SIG-M5 treated with dmso at 0.1 percent for 504 hours (cell line): ENCODE results near the gene VAMP2.

ENCODE experiments used
- DNase-seq: peaks from one replicate; lab custom pipeline; 2025; ENCODE audit not compliant: unreplicated experiment; lab: John Stamatoyannopoulos, UW

Gene VAMP2

DNA sequence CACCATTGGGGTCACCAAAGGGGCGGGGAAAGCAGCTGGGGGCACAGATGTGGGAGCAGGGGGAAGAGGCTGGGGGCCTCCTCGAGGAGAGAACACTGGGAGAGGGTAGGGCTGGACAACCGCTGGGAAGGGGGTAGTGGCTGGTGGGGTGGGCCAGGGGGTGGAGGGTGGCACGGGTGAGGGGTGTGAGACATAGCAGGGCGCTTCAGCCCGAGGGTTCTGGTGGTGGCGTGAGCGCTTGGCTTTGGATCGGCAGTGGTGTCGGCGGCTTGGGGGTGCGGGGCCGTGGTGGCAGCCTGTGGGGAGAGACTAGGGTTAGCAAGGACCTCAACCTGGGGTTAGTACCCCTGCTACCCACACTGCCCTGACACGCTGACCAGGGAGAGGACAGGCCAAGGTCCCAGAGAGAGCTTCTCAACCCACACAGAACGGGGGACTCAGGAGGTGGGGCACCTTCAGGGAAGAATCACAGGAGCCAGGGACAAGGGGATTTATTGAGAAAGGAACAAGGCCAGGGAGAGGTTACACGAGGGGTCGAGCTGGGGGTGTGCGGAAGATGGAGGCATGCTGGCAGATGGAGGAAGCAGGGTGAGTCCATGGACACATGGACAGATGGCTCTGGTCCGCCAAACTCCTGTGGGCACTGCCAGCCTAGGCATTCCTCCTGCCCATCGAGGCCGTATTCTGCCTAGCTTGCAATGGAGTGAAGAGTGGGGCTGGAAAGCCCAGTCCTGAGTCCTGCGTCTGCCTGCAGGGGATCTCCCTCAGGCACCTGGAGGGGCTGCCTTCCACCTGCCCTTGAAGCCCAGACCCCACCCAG is 19.0 kb downstream of the VAMP2 start:
- DNase-seq: no peak

DNA sequence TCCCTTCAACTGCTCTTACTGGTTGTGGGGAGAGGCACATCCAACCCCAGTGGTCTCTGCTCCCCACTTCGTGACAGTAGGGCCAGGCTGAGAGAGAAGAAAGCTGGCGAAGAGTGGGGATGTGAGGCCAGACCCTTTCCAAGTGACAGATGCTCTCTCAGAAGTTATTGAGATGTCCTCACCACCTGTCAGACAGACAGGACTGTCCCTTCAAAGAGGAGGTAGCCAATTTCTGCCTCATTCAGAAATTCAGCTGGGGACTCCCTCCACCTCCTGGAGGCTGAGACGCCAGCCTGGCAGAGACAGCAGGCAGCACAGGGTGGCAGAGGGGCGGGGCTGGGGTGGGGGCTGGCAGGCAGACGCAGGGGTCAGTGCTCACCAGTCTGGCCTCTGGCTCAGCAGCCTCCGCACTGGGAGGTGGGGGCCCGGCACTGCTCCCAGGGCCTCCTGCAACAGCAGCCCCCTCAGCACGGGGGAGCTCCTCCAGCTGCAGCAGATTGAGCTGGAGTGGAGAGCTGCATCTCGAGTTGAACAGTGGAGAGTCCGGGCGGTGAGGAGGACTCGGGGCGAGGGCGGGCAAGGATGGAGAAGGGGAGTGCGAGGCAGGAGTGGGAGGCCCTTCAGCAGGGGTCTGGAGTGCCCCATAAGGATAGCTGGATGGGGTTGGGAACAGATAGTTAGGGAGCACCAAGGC is 19.7 kb downstream of the VAMP2 start:
- DNase-seq: no peak

DNA sequence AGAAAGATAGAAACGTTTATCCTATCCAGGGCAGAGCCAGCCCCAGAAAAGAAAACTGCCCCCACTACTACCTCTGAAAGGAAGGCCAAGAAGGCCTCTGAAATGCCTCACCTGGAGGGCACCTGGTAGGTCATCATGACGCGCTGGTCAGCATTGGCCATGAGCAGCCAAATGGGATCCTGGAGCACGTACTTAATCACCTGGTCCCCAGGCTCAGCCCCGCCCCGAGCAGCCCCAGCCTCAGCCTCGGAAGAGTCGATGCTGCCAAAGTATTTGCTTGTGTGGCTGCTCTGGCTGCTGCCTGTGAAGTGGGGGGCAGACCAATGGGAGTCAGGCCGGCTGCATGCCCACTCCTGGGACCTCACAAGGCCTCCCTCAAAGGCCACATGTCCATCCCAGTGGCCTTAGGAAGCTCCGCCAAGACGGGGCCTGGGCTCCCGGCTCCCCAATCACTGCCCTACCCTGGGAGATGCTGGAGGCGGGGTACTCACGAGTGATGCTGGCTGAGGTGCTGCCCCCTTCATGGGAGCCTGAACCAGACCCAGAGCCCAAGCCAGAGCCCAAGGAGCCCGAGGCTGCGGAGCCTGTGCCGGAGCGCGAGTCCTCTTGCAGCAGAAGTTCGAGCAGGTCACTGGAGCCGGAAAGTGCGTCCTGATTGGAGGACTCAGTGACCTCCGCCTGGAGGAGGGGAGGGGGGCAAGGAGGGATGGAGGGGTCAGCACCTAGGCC is 20.4 kb downstream of the VAMP2 start:
- no peak for DNase-seq

DNA sequence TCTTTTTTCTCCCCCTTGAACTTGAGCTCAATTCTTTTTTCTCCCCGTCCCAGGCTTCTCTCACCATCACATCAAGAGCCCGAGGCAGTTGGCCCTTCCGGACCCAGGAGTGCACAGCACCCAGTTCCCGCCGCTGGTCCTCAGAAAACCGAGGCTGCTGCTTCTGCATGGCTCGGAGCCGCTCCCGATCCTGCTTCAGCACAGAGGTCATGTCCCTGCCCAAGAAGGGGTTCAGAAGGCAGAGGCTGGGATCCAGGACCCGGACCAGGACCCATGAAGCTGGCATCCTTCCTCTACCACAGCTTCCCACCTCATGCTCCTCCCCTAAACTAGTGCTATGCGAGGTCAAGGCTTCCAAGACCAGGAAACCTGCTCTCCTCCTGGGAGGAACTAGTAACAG is 21.0 kb downstream of the VAMP2 start:
- no peak for DNase-seq

DNA sequence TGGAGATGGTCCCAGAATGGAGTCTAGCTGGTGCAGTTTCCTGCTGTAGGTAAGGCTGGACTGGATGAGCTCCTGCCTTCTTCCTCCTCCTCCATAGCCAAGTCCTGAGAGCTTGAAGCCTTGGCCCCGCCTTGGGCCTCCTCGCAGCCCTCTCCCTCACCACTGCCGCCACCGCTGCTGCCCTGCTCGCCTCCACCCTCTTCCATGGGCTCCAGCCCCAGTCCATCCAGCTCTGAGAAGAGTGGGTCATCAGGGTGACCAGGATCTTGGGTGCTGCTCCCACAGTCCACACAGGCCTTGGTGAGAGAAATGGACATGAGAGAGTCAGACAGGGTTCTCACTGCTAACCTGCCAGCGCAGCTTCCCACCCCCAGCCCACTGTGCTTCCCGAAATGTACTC is 21.7 kb downstream of the VAMP2 start:
- DNase-seq: no peak

DNA sequence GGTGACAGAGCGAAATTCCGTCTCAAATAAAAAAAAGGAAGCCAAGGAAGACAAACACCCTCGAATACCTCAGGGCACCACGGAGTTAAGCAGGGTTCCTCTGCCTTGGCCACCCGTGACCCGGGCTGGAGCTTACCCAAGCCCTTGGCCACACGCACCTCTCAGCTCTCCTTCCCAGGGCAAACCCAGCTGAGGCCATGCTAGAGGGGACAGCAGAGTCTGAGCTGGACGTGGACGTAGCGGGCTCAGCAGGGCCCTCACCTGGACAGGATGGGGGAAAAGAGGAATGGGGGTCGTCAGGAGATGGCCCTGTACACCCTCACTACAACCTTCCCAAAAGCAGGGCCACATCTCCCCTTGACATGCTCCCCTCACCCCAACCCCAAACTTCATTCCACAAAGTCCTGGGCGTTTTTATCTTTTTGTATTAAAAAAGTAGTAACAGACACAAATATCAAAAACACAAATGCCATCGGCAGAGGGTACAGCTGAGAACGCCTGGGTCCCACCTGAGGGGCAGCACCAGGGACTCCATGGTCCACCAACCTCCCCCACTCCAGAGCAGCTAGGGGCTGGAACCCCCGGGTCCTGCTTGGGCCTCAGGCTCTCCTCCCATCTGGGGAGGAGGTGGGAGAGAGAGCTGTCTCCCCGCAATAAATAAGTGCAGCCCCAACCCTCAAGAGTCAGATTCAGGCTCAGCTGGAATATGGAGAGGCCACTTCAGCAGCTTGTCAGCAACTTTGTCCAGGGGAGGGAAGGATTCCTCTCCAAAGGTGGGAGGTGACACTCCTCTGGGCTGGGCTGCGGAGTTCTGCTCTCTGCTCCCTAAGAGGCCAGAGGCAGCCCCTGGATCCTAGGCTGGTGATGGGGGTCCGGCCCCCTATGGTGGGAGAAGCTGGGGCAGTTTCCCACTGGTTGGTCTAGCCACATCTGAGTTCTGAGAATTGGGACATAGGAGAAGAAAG is 22.4 kb downstream of the VAMP2 start:
- no peak for DNase-seq

DNA sequence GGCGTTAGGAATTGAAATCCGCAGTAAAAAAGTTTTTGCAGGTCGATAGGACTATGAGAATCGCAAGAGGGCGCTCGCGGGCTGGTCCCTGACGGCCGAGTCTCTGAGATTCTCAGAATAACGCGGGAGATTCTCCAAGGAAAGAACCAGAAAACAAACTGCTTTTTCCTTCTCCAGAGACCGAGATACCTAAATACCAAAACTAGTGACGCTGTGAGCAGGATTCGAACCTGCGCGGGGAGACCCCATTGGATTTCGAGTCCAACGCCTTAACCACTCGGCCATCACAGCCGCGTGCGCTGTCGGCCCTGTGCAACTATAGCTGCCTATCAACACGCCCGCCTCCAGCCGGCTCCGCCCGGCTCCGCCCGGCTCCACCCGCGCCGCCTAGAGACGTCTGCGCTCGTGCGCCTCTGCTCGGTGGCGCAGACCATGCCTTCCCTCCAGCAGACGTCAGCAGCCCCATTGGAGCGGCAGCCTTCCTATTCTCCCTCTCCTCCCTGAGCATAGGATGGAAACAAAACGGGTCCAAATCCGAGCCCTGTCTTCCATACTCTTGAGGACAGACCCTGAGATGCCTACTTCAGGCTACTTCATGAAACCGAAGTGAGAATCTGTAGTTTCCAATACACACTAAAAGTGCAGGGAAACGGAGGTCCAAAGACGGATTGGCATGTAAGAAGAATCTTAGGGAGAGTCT is 23.9 kb downstream of the VAMP2 start:
- peak; percentile 93 for DNase-seq

DNA sequence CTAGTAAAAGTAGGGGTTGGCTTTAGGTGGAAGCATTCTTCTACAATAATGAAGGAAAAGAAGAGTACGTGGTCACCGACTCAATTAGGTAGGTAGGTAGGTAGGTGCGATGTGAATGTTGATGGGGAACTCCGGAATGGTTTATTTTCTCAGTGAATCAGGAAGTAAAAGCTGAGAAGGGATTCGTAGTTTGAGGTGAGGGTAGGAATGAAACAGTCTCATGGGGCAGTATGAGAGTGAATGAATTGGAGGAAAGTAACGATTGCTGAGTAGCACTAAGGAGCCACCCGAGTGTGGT is 24.4 kb downstream of the VAMP2 start:
- DNase-seq: no peak

DNA sequence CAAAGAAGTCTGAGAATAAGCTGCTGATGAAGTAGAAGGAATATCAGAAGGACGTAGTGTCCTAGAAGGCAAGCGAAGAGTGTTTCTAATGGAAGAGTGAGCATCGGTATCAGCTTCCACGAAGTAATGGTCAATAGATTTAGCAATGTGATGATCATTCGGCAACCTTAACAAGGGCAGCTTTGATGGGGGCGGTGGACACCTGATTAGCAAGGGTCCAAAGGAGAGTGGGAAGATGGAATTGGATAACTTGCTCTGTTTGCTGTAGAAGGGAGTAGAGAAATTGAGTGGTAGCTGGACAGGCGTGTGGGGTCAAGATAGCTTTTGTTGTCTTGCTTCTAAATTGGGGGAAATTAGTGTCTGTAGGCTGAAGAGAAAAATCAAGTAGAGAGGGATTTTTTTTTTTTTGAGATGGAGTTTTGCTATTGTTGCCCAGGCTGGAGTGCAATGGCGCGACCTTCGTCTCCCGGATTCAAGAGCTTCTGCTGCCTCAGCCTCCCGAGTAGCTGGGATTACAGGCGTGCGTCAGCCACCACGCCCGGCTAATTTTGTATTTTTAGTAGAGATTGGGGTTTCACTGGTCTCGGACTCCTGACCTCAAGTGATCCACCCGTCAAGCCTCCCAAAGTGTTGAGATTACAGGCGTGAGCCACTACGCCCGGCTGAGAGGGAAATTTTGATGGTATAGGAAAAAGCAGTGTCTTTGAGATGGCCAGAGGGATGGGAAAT is 24.9 kb downstream of the VAMP2 start:
- no peak for DNase-seq

DNA sequence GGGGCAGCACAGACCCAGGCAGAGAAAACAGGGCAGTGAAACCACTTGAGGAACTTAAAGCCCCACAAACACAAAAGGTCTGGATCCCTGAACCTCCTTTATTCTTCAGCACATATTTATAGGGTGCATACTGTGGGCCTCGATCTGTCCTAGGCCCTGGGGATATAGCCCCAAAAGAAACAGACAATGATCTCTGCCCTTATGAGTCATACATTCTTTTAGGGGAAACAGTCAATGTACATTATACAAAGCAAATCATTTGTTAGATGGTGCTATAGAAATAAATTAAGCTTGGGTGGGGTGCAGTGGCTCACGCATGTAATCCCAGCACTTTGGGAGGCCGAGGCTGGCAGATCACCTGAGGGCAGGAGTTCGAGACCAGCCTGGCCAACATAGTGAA is 28.8 kb downstream of the VAMP2 start:
- no peak for DNase-seq

DNA sequence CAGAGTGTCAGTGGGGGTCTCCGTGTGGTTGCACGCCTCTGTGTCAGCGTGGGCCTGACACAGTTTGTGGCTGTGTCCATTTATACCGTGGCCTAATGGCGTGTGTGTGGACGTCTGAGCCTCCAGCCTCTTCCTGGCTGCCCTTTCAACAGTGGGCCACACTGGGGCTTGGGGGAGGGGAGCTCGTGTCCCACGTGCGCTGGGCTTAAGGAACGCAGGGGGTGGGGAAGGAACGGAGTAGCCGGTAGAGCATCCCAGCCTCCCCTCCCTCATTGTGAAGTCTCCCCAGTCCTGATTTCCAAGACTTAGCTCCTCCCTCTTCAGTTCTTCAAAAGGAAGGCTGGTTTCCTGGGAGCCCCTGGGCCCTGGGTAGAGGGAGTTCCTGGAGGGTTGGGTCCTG is 29.3 kb downstream of the VAMP2 start:
- no peak for DNase-seq

DNA sequence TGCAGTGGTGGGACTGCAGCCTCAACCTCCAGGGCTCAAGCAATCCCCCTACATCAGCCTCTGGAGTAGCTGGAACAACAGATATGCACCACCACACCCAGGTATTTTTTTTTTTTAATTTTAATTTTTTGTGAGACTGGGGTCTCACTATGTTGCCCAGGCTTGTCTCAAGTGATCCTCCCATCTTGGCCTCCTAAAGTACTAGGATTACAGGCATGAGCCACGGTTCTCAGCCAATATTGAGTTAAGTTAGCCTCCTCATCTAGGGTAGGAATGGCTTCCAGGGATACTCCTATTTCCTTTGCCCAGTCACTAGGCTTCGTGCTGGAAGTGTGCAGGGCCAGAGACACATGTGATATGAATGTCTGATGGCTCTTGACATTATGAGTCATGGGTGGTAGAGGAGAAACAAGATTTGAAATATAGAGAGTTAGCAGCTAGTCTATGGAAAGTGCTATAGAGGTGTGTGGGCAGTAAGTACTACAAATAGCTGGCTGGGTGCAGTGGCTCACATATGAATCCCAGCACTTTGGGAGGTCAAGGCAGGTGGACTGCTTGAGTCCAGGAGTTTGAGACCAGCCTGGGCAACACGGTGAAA is 30.8 kb downstream of the VAMP2 start:
- no peak for DNase-seq

DNA sequence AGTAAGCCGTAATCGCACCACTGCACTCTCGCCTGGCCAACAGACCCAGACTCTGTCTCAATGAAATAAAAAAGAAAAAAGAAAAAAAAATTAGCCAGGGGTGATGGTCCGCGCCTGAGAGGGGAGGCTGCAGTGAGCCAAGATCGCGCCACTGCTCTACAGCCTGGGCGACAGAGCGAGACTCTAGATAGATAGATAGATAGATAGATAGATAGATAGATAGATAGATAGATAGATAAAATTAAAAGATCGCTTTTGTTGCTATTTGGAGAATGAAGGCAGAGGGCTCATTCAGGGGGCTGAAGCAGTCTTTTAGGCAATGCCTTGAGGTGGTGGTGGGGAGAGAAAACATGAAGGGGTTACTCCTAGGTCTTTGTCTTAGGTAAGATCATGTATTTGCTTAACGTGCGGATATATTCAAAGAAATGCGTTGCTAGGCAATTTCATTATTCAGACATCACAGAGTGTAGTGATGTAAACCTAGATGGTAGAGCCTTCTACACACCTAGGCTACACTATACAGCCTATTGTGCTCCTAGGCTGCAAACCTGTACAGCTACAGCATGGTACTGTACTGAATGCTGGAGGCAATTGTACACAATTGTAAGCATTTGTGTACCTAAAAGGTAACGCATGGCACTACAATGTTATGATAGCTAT is 34.5 kb downstream of the VAMP2 start:
- no peak for DNase-seq

DNA sequence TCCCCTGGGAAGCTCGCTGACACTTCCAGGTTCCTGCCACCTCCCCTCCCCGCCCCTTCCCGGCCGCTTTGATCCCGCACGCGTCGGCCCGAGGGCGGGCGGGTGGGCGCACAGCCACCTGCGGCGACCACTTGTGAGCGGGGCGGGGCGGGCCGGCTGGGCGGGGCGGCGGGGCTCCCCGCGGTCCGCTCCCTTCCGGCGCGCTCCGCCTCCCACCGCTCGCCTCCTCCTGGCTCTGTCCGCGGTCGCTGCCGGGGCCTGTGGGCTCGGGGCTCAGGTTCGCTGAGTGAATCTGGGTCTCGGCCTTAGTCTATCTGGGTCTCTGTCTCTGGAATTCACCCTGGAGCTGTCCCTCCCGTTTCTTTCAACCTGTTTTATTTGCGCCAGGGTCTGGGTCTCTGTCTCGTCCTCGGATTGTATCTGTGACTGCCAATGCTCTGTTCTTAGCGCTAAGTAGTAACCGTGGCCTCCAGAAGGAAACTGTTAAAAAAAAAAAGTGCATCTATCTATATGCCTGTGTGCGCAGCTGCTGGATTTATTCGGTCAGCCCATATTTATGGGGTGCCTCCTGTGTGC is 36.2 kb downstream of the VAMP2 start:
- peak; percentile 22 for DNase-seq

DNA sequence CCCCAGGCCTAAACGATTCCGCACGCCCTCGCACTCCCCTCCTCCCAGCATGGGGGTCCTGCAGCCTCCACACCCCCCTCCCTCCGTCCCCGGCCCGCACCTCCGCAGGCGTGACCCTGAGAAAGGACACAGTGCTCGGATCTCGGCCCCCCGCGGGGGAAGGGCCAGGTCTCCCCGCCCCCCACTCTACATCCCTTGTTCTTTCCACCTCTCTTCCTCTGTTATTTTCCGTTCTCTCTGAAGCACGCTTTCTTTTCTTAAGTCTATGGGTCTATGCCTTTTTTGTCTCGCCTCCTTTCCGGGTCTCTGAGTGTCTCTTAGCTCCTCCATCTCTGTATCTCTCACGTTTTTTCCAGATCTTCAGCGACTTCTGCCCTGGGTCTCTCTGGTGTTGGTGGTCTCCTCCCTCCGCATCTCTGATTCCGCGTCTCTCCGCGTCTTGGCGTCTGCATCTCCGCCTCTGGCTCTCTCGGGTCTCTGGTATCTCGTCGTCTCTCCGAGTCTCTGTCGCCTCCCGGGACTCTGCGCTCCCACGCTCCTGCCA is 36.7 kb downstream of the VAMP2 start:
- DNase-seq: peak; percentile 45

DNA sequence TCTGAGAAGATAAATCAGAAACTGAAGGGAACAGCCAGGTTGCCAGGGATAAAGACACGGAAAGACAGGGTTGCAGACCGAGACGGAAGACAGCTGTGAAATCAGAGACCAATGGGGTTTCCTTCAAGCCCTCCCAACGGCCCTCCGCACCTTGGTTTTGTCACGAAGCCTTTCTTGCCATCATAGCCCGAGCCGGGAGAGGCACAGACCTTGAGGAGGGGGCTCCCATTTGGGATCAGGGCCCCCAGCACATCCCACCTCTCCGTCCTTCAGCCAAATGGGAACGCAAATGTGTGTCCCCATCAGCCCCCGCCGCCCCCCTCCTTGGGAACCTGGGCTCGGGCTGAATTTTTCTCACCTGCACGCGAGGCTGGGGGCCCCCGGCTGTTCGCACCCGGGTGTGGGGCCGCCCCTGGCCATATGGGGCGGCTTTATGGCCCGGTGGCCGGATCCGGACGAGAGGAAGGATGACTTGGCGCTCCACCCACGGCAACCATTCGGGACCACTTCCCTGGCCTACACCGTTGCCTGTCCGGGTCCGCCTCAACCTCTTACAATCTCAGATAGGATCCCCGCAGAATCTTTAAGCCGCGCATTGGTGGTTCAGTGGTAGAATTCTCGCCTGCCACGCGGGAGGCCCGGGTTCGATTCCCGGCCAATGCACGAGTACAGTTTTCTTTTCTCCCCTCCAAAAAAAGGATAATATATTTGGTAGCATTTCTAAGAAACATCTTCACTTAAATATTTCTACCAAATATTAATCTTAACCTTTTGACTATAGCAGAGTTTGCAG is 37.4 kb downstream of the VAMP2 start:
- peak; percentile 59 for DNase-seq

DNA sequence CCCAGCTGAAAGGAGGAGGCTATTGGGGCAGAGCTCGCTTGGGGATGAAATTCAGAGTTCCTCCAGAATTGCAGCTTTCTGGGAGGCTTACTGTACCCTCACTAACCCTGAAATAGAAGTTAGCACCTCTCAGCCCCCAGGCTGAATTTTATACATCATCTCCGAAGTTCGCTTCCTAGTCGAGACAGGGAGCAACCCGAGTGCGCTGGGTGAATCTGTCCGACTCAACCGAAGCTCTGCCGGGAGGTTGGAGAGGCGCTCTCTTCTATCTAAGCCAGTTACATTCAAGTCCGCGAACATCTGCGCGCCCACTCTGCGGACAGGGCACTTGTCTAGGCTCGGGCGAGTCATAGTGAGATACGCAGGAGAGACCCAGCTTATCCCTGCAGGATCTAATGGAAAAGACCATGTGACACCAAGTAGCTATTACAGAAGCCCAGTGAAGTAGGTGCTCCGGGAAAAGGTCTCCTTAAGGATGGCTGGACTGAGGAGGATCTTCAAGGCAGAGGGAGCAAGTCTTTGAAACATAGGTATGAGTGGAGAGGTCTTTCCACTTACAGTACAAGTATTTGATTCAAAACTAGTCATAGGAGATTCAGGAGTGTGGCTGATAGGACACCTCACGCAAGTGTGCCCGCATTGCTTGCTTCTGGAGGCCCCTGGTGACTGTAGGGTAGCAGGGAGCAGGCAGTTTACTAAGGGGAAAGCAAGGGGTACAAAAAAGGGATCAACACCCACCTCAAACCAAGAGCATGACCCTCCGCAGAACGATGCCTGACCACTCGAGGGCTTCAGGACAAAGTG is 38.2 kb downstream of the VAMP2 start:
- DNase-seq: peak; percentile 25
